Measurements from ENCODE around the gene ETV3. TPM values are rescaled to one million over a fixed set of nuclear protein-coding genes. Genes with fewer than 3 reads are reported as not detected.

The ETV3 gene
- total and polyA plus RNA-seq, 2 of the 13 experiments (the other 11 are each of a cell fraction or from before 2014, with no cell fraction given), result 4.2 to 5.8 TPM

DNA sequence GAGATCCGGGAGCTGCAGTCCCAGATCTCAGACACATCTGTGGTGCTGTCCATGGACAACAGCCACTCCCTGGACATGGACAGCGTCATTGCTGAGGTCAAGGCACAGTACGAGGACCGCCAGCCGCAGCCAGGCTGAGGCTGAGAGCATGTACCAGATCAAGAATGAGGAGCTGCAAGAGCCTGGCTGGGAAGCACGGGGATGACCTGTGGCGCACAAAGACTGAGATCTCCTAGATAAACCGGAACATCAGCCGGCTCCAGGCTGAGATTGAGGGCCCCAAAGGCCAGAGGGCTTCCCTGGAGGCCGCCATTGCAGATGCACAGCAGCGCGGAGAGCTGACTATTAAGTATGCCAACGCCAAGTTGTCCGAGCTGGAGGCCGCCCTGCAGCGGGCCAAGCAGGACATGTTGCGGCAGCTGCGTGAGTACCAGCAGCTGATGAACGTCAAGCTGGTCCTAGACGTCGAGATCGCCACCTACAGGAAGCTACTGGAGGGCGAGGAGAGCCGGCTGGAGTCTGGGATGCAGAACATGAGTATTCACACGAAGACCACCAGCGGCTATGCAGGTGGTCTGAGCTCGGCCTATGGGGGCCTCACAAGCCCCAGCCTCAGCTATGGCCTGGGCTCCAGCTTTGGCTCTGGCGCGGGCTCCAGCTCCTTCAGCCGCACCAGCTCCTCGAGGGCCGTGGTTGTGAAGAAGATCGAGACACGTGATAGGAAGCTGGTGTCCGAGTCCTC lies 64.1 kb downstream of the ETV3 start (continued):
- TF ChIP-seq, protein P1, sequence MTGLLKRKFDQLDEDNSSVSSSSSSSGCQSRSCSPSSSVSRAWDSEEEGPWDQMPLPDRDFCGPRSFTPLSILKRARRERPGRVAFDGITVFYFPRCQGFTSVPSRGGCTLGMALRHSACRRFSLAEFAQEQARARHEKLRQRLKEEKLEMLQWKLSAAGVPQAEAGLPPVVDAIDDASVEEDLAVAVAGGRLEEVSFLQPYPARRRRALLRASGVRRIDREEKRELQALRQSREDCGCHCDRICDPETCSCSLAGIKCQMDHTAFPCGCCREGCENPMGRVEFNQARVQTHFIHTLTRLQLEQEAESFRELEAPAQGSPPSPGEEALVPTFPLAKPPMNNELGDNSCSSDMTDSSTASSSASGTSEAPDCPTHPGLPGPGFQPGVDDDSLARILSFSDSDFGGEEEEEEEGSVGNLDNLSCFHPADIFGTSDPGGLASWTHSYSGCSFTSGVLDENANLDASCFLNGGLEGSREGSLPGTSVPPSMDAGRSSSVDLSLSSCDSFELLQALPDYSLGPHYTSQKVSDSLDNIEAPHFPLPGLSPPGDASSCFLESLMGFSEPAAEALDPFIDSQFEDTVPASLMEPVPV (CRISPR knock-in tag; IDR thresholded peaks at IDR 0.05), result 0 out of 2 replicates have a peak, but pooled peaks have one; percentile 18
- TF ChIP-seq ZNF263 (CRISPR knock-in tag; IDR thresholded peaks at IDR 0.05) (peak; percentile 57; the same call in 1 of the 2 replicates), SOX6 (IDR thresholded peaks at IDR 0.05) (no peak), SOX6 (CRISPR knock-in tag; IDR thresholded peaks at IDR 0.05) (0 out of 2 replicates have a peak, but pooled peaks have one; percentile 15), KDM2A (CRISPR knock-in tag; IDR thresholded peaks at IDR 0.05; ENCODE audit: borderline replicate concordance, low read depth) (peak; percentile 74; the same call in 1 of the 2 replicates), ZNF614 (CRISPR knock-in tag; IDR thresholded peaks at IDR 0.05; ENCODE audit: borderline replicate concordance) (peak; percentile 62; the same call in 1 of the 2 replicates), SIN3A (IDR thresholded peaks at IDR 0.05; ENCODE audit: borderline replicate concordance, low read depth, low read length) (0 out of 2 replicates have a peak, but pooled peaks have one; percentile 37), DMAP1 (CRISPR knock-in tag; IDR thresholded peaks at IDR 0.05) (0 out of 2 replicates have a peak, but pooled peaks have one; percentile 38), IRF2 (CRISPR knock-in tag; IDR thresholded peaks at IDR 0.05) (peak; percentile 56; the same call in 1 of the 2 replicates), ZNF256 (CRISPR knock-in tag; conservative IDR thresholded peaks at IDR 0.05) (no peak), NFKB2 (CRISPR knock-in tag; IDR thresholded peaks at IDR 0.05; ENCODE audit: borderline replicate concordance) (0 out of 2 replicates have a peak, but pooled peaks have one; percentile 39)
- TF ChIP-seq, protein P2, sequence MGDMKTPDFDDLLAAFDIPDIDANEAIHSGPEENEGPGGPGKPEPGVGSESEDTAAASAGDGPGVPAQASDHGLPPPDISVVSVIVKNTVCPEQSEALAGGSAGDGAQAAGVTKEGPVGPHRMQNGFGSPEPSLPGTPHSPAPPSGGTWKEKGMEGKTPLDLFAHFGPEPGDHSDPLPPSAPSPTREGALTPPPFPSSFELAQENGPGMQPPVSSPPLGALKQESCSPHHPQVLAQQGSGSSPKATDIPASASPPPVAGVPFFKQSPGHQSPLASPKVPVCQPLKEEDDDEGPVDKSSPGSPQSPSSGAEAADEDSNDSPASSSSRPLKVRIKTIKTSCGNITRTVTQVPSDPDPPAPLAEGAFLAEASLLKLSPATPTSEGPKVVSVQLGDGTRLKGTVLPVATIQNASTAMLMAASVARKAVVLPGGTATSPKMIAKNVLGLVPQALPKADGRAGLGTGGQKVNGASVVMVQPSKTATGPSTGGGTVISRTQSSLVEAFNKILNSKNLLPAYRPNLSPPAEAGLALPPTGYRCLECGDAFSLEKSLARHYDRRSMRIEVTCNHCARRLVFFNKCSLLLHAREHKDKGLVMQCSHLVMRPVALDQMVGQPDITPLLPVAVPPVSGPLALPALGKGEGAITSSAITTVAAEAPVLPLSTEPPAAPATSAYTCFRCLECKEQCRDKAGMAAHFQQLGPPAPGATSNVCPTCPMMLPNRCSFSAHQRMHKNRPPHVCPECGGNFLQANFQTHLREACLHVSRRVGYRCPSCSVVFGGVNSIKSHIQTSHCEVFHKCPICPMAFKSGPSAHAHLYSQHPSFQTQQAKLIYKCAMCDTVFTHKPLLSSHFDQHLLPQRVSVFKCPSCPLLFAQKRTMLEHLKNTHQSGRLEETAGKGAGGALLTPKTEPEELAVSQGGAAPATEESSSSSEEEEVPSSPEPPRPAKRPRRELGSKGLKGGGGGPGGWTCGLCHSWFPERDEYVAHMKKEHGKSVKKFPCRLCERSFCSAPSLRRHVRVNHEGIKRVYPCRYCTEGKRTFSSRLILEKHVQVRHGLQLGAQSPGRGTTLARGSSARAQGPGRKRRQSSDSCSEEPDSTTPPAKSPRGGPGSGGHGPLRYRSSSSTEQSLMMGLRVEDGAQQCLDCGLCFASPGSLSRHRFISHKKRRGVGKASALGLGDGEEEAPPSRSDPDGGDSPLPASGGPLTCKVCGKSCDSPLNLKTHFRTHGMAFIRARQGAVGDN (CRISPR knock-in tag; IDR thresholded peaks at IDR 0.05), result peak; percentile 80
- TF ChIP-seq, protein P3, sequence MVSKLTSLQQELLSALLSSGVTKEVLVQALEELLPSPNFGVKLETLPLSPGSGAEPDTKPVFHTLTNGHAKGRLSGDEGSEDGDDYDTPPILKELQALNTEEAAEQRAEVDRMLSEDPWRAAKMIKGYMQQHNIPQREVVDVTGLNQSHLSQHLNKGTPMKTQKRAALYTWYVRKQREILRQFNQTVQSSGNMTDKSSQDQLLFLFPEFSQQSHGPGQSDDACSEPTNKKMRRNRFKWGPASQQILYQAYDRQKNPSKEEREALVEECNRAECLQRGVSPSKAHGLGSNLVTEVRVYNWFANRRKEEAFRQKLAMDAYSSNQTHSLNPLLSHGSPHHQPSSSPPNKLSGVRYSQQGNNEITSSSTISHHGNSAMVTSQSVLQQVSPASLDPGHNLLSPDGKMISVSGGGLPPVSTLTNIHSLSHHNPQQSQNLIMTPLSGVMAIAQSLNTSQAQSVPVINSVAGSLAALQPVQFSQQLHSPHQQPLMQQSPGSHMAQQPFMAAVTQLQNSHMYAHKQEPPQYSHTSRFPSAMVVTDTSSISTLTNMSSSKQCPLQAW (CRISPR knock-in tag; IDR thresholded peaks at IDR 0.05), result peak; percentile 70; the same call in 1 of the 2 replicates
- TF ChIP-seq, protein P4, sequence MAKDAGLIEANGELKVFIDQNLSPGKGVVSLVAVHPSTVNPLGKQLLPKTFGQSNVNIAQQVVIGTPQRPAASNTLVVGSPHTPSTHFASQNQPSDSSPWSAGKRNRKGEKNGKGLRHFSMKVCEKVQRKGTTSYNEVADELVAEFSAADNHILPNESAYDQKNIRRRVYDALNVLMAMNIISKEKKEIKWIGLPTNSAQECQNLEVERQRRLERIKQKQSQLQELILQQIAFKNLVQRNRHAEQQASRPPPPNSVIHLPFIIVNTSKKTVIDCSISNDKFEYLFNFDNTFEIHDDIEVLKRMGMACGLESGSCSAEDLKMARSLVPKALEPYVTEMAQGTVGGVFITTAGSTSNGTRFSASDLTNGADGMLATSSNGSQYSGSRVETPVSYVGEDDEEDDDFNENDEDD (CRISPR knock-in tag; IDR thresholded peaks at IDR 0.05; ENCODE audit: borderline replicate concordance), result 0 out of 2 replicates have a peak, but pooled peaks have one; percentile 26
- TF ChIP-seq, protein P5, sequence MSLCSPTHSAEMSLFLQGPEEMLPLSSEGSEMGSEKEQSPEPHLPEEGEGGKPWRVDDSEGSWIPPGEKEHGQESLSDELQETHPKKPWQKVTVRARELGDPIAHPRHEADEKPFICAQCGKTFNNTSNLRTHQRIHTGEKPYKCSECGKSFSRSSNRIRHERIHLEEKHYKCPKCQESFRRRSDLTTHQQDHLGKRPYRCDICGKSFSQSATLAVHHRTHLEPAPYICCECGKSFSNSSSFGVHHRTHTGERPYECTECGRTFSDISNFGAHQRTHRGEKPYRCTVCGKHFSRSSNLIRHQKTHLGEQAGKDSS (CRISPR knock-in tag; IDR thresholded peaks at IDR 0.05; ENCODE audit: borderline replicate concordance, low read depth), result 0 out of 2 replicates have a peak, but pooled peaks have one; percentile 25
